Measurements from ENCODE around the gene MGMT. TPM values are rescaled to one million over a fixed set of nuclear protein-coding genes. Genes with fewer than 3 reads are reported as not detected.

Gene MGMT
- total RNA-seq, 1 donor from 2014 or later: 51.4 TPM

DNA sequence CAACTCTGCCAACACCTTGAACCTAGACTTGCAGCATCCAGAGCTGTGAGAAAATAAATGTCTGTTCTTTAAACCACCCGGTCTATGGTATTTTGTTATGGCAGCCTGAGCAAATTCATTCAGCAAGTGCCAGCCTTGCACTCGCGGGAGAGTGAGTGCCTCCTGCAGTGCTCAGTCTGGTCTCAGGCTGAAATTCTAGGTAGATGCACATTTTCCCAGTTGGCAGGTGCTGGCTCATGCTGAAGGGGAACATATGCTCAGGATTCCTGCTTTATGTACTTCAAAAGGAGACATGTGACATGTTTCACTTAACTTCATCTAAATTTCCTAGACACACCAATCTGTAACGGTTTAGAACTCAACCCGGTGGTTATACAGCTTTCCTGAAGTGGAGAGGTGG lies 170.8 kb downstream of the MGMT start:
- no peak for TF ChIP-seq CTCF (conservative IDR thresholded peaks at IDR 0.05; ENCODE audit: low read depth, low read length)
- DNase-seq (ENCODE audit: low read depth): no peak
- no peak overlapping the region for H3K4me3 ChIP-seq (ENCODE audit: low read depth, low read length)

- no peak for DNase-seq (ENCODE audit: low read depth)
- H3K4me3 ChIP-seq (ENCODE audit: low read depth, low read length): no peak overlapping the region
- TF ChIP-seq CTCF (conservative IDR thresholded peaks at IDR 0.05; ENCODE audit: low read depth, low read length): no peak
These were observed 174.3 kb downstream of the MGMT start for GRCh38 chr10:129641351-129641750.

DNA sequence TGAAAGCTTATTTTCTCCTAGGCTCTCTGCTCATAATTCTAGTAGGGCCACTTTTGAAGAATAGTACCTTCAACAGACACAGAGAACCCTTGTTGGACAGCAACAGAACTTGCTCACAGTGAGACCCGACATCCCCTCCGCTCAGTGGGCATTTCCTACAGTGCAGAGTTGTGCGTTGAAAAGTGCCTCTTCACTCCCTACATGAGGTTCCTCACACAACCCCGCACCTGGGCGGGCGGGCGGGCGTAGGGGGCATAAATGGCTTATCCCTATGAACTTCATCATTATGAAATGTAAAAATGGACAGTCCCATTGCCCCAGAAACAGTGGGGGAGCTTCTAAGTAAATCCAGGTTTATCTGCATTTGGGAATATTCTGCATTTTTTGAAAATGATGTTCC lies 174.9 kb downstream of the MGMT start:
- no peak overlapping the region for H3K4me3 ChIP-seq (ENCODE audit: low read depth, low read length)
- no peak for TF ChIP-seq CTCF (conservative IDR thresholded peaks at IDR 0.05; ENCODE audit: low read depth, low read length)
- no peak for DNase-seq (ENCODE audit: low read depth)

- no peak overlapping the region for H3K4me3 ChIP-seq (ENCODE audit: low read depth, low read length)
- TF ChIP-seq CTCF (conservative IDR thresholded peaks at IDR 0.05; ENCODE audit: low read depth, low read length): no peak
- peak; percentile 76 for DNase-seq (ENCODE audit: low read depth)
These were observed 175.4 kb downstream of the MGMT start for GRCh38 chr10:129642427-129642826.

DNA sequence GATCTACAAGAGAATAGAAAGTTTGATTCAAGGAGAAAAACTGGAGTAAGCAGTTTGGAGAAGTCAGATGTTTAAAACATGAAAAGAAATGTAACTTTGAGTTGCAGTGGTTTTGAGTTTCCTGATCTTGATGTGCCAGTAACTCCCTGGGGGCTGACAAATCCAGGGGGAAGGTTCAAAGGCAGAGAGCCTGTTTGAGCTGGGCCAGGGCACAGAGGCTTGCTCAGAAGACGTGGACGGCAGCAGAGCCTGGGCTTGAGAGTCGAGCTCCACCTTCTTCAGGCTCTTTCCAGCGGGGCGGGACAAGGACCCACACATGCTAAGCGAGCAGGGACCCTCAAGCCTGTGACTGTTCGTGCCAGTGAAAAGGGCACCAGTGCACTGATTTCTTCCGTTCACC lies 176.2 kb downstream of the MGMT start:
- no peak for TF ChIP-seq CTCF (conservative IDR thresholded peaks at IDR 0.05; ENCODE audit: low read depth, low read length)
- no peak for DNase-seq (ENCODE audit: low read depth)
- no peak overlapping the region for H3K4me3 ChIP-seq (ENCODE audit: low read depth, low read length)

DNA sequence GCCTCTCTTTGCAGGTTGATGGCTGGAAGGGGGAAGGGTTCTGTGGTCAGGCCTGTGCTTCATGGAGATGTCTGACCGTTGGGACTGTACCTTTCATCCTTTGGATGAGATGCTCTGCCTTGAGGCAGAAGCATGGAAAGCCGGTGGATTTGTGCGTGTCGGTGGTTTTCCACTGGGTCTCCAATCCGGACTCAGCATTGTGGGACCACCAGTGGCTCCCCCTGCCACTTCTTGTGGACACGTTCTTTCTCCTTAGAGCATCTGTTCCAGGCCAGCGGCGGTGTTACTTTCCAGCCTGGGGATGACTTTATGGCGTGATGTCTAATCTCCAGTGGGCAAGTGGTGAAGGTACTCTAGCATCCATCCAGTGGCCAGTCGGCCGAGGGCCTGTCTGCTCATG lies 178.4 kb downstream of the MGMT start:
- no peak overlapping the region for H3K4me3 ChIP-seq (ENCODE audit: low read depth, low read length)
- no peak for DNase-seq (ENCODE audit: low read depth)
- TF ChIP-seq CTCF (conservative IDR thresholded peaks at IDR 0.05; ENCODE audit: low read depth, low read length): no peak

DNA sequence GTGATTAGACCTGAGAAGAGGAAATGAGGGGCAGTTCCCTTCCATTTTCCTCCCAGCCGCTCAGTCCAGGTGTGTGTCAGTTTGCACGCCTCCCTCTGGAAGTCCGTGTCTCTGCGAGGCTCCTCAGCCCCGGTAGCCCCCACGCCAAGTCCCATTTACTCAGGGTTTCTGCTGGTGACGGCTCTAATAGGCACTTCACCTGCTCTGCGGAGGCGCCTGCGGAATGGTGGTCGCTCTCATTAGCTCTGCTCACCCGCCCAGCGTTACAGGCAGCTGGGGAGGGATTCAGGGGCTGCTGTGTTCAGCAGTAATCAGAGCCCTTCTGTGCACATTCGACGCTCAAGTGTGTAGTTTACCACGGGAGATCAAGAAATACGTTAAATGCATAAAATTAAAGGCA lies 179.9 kb downstream of the MGMT start:
- no peak for TF ChIP-seq CTCF (conservative IDR thresholded peaks at IDR 0.05; ENCODE audit: low read depth, low read length)
- H3K4me3 ChIP-seq (ENCODE audit: low read depth, low read length): no peak overlapping the region
- DNase-seq (ENCODE audit: low read depth): no peak

Data from epithelial cell of proximal tubule (primary cell).